GM18861 (cell line): Measurements from ENCODE around the gene MIB1.
"Not testable (repeated sequence)": the region's sequence is repeated elsewhere in the genome, so short reads cannot be mapped to it uniquely, and the experiment has no call there.

ENCODE experiments used
- ATAC-seq: cut with Tn5 transposase; IDR thresholded peaks from one replicate; pipeline ENCODE4 v1.9.1; 2021; ENCODE audit not compliant: unreplicated experiment

MIB1 gene

DNA sequence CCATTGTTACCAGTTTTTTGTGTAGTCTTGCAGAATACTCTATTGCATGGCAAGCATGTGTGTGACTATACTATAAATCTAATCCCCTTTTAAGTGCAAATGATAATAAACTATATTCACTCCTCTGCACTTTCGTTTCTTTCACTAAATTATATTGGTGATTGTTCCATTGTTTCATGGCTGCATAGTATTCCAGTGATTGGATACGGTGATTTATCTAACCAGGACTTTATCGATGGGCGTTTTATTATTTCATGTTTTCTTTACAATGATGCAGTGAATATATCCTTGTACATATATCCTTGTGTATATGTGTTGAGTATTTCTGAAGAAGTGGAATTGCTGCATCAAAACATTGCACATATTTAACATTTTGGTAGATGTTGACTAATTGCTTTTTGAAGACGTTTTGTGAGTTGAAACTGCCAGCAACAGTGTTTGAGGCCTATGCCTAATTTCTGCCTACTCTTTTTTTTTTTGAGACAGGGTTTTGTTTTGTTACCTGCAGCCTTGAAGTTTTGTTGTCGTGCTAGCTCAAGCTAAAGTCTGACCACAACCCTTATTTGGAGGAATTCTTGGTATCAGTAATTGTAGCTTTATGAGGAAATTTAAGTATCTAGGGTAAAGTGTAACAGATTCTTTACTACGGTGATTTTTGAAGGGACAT lies 2.7 kb downstream of the MIB1 start:
- no peak for ATAC-seq

DNA sequence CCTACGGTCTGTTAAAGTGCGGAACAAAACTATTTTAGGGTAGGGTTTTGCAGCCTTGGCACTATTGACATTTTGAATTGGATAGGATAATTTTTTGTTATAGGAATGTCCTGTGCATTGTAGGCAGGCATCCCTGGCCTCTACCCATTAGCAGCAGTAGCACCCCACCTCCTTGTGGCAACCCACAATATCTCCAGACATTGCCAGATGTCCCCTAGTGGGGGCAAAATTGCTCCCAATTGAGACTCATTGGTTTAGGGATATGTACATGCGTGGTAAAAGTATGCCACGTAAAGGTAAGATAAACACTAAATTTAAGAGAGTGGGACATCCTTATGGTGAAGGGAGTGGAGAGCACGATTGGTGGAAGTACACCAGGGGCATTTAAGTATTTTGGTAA lies 4.6 kb downstream of the MIB1 start:
- no peak for ATAC-seq

DNA sequence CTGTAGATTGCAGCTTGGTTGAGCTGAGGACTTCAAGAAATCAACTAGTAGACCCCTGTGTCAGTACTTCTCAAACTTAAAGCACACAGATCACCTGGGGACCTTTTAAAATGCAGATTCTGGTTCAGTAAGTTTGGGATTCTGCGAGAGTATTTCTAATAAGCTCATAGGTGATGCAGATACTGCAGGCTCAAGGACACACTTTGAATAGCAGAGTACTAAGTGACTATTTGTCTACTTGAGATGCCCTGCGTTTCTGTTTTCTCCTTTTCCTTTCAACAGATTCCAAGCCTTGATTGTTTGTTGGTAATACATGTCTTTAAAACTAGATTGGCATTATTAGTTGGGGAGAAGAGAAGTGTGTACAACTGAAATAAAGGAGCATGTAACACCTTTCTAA lies 6.7 kb downstream of the MIB1 start:
- ATAC-seq = no peak

DNA sequence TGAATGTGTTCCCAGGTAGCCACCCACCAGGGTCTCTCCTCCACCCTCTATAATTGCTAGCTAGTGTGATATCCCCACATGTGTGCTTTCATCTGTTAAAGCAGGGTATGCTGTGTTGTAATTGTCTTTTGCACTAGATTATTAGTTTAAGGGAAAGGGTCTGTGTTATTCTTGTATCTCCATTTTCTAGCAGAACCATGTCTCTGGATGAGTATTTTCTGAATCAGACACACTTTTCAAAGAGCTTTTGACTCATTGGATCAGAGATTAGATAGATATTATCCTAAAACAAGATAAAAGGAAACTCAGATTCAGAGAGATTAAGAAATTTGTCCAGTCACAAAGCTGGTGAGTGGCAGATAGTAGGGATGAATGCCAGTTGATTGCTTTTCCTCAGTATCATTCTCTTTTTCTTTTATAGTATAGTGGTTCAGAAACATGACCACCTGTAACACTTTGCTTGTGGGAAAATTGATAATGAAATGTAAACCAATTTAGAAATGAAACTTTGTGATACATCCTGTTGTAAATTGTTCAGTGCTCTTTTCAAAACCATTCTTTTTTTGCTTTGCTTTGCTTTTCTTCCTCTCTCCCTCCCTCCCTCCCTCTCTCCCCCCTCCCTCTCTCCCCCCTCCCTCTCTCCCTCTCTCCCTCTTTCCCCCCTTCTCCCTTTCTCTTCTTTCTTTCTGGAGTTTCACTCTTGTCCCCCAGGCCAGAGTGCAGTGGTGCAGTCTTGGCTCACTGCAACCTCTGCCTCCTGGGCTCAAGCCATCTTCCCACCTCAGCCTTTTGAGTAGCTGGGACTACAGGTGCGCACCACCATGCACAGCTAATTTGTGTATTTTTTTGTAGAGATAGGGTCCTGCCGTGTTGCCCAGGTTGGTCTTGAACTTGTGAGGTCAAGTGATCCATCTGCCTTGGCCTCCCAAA lies 7.4 kb downstream of the MIB1 start:
- ATAC-seq = no peak

DNA sequence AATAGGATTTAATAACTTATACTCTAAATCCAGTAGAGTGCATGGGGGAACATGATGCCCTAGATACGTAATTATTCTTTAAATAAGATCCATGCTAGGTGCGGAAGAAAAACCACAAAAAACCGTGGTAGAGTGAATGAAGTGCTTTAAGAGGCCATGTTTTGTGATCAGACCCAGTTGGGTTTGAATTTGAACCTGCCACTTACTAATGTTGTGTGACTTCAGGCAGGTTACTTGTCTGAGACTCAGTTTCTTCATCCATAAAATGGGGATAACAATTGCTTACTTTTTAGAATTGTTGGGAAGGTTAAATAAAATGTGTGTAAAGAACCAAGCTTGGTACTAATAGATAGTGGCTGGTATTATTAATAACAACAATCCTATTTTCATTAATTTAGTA lies 17.2 kb downstream of the MIB1 start:
- no peak for ATAC-seq

DNA sequence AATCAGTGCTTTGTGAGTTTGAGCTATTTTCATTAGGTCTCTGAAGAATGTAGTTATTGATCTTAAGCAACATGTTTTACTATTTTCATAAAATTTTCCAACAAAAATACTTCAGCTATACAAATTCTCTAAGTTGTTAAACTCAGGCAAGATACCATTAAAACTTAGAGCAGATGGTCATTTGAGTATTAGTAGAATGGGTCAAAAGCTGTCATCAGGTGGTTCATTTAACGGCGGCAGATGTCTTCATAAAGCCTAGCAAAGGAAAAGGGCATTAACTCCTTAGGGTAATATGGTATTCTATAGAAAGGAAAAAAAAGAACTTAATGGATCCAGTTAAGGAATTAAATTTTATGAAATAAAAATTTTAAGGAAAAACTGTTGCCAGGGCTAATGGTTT lies 19.2 kb downstream of the MIB1 start:
- no peak for ATAC-seq

DNA sequence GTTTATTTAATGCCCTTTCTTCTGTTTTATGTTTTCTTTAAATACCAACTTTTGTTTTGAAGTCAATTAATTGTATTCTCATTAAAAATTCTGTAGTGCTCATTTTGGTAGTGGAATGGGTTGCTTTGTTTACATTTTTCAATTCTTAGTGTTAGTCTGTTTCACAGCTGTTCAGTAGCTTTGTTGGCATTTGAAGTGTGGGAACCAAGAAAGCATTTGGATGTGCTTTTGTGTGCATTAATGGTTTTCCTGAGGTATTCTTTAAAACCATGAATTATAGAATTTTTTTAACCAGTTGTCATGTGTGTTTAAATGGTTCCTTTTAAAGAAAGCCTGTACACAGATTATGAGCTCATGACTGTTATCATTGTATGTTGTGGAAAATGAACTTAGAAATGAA lies 19.7 kb downstream of the MIB1 start:
- no peak for ATAC-seq

DNA sequence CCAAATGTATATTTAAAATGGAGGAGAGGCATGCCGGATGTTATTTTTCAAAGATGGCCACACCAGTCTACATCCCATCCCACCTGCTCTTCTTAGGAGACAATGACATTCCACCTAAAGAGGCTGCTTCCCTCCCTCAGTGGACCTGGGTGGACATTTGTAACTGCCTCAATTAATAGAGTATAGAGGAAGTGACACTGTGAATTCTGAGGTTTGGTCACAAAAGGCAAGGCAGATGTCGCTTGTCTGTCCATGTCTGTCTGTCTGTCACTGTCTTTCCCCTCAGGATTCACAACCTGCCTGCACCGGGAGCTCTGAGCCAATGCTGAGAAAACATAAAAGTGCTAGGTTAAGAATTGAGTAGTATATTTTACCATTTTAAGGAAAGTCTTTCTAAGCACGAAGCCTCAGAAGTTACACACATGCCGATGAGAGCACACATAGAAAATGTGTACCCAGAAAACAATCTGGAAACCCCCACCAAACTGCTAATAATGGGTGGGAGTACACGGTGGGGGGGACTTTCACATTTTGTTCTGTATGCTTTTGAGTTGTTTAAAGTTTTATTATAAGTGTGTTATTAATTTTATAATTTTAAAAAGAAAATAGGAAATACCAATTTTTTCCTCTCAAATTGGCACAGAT lies 21.0 kb downstream of the MIB1 start:
- no peak for ATAC-seq

DNA sequence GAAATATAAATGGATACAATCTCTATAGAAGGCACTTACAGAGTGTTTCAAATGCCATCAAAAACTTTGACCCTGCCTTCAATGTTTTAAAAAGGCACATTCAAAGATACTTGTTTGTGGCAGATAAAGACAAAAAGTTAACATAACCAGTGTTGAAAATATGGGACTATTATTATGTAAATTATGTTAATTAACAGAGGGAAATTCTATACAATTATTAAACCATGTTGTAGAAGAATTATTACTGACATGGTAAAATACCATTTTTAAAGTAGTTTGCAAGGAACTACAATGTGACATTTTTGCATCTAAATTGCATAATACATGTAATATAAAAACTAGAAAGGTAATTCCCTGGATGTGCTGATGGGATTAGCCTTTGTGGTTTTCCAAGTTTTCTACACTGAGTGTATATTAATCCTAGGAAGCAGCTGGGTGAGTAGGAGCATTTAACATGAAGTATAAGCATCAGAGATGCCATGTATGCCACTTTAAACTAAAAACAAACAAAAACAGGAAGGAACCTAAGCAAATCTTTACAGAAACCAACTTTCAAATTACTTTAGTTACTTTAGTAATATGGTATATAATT lies 21.7 kb downstream of the MIB1 start:
- no peak for ATAC-seq

DNA sequence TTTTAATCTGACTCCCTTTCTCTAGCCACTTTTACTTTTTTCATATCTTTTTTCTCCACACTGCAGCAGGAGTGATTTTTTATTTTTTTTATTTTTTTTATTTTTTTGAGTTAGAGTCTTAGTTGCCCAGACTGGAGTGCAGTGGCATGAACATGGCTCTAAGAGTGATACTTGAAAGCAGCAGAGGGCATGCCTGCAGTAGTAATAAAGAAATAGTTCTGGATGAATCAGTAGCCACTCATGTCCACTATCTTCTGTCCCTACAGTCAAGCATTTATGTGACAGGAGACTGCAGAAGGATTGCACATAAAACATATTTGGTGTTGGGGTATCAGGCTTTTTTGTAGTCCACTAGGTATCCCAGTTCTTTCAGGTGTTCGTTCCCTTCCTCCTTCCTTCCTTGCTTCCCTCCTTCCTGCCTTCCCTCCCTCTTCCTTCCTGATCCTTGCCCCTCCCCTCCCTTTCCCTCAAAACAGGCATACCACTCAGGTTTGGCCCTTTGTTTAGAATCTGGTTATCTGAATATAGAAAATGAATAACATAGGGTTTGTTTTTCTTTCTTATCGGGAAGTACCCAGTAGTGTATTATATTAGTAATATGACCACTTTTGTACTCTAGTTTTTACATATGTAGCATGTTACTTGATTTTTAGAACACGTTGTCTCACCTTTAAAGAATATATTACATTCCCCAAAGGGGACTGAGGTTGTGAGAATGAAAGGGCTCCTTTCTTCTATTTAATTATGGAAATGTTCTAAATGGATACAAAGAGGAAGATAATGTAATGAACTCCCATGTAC lies 23.5 kb downstream of the MIB1 start:
- ATAC-seq = no peak

DNA sequence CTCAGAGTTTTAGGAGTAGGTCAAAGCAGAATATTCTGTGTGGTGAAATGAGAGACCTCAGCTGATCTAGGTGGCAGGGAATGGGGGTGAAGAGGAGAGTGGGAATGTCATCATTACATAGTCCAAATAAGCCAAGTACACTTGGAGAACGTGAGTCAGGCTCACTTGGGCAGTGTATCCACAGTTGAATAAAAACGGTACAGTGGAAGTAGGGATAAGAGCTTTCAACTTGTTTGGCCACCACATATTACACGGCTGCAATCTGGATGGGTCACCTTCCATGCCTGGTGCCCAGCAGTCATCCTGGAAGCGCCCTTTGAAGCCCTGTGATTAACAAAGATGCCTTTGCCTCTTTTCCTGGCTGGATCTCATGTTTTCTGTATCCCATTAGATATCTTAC lies 28.6 kb downstream of the MIB1 start:
- no peak for ATAC-seq

DNA sequence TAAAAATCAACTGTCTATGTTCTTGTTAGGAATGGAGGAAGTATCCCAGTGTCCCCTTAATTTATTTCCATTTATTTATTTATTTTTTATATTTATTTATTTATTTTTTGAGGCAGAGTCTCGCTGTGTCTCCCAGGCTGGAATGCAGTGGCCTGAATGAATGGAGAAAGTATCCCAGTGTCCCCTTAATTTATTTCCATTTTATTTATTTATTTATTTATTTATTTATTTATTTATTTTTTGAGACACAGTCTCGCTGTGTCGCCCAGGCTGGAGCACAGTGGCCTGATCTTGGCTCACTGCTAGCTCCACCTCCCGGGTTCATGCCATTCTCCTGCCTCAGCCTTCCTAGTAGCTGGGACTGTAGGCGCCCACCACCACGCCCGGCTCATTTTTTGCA lies 34.1 kb downstream of the MIB1 start:
- no peak for ATAC-seq

DNA sequence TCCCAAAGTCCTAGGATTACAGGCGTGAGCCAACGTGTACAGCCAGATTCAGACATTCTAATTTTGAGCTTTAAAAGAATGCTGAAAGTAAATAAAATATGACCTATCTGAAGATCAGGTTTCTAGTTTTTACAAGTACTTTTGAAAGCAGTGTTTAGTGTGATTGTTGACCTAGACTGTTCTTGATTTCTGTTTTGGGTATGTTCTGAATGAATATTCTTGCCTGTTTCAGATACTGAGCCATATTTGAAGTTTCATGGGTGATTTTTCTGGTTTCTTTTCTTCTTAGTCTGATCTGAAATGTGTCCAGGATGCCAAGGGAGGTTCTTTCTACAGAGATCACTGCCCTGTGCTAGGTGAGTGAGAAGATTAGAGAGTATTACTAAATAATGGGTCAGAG lies 37.2 kb downstream of the MIB1 start:
- ATAC-seq = no peak

DNA sequence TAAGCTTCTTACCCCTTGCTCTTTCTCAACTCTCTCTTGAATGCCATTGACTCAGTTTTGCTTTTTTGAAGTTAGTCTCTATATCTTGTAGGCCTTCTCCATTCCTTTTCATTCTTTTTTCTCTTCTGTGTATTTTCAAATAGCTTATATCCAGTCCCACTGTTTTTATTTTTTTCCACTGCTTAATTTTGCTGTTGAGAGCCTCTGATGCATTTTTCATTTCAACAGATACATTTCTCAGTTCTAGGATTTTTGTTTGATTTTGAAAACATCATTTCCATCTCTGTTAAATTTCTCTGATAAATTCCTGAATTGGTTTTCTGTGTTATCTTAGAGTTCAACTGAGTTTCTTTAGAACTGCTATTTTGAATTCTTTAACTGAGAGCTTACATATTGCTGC lies 45.9 kb downstream of the MIB1 start:
- no peak for ATAC-seq

DNA sequence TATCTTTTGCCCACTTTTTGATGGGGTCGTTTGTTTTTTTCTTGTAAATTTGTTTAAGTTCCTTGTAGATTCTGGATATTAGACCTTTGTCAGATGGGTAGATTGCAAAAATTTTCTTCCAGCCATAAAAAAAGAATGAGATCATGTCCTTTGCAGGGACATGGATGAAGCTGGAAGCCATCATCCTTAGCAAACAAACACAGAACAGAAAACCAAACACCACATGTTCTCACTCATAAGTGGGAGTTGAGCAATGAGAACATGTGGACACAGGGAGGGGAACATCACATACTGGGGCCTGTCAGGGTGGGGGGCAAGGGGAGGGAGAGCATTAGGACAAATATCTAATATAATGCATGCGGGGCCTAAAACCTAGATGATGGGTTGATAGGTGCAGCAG lies 55.5 kb downstream of the MIB1 start:
- ATAC-seq = not testable (repeated sequence)

DNA sequence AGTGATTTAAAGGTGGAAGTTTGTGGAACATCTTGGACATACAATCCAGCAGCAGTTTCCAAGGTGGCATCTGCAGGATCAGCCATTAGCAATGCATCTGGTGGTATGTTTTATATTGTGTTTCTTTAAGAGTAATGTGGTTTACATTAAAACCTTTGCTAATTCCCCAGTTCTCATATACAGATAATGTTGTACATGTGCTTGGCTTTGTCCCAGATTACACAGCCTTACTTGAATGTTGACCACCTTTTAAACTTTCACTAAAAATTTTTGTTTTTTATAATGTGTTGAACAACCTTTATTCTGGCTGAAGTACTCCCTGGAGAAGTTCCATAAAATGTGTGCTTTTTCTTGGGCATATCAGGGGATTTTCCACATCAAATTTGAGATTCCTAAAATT lies 57.5 kb downstream of the MIB1 start:
- no peak for ATAC-seq

DNA sequence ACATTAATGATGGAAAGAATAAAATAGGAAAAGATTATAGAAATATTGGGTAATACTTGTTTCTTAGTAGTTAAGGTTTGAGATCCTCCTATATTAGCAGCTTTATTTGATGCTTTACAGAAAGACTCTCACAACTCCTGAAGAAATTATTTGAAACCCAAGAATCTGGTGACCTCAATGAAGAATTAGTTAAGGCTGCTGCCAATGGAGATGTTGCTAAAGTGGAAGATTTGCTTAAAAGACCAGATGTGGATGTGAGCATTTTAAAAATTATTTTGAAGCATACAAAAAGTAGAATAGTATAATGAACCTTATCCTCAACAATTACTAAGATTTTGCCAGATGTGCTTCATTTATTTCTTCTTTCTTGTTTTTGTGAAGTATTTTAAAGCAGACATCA lies 59.1 kb downstream of the MIB1 start:
- no peak for ATAC-seq

DNA sequence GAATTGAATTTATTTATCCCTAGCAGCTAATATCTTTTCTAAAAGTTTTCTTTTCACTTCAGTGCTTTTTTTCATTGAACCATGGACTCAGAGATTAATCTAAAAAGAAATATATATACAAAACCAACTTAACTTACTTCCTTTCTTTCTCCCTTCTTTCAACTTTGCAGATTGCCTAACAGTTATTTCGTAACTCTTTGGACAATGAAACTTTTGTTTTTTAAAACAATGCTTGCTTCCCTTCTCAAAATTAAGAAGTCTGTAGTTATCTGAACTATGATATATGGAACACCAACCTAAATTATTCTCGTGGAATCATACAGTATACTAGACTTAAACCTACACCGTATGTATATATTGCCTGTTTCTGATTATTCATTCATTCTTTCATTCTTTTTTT lies 62.9 kb downstream of the MIB1 start:
- no peak for ATAC-seq

DNA sequence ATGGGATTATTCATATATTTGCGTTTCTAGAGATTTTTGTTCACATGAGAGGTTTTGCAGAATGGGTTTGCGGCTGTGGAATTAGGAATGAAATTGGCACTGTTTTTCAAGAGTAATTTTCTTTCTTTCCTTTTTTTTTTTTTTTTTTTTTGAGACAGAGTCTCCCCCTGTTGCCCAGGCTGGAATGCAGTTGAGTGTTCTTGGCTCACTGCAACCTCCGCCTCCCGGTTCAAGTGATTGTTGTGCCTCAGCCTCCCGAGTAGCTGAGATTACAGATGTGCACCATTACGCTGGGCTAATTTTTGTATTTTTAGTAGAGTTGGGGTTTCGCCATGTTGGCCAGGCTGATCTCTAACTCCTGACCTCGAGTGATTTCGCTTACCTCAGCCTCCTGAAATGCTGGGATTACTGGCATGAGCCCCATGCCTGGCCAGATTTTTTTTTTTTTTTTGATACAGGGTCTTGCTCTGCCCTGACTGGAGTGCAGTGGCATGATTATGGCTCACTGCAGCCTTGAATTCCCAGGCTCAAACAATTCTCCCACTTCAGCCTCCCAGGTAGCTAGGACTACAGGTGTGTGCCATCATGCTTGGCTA lies 65.3 kb downstream of the MIB1 start:
- no peak for ATAC-seq

DNA sequence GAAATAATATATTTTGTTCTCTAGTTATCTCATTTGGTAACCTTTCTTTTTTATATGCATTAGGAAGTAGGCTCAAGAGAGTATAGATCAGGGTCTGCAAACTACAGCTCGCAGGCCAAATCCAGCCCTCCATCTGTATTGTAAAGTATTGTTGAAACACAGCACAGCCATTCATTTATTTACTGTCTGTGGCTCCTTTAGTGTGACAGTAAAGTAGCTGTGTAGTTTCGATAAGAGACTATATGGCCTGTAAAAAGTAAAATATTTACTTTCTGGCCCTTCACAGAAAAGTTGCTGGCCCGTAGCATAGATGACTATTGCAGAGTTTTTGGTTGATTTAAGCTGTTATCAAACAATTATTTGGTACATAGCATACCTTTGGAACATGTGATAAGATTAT lies 67.6 kb downstream of the MIB1 start:
- ATAC-seq = no peak

DNA sequence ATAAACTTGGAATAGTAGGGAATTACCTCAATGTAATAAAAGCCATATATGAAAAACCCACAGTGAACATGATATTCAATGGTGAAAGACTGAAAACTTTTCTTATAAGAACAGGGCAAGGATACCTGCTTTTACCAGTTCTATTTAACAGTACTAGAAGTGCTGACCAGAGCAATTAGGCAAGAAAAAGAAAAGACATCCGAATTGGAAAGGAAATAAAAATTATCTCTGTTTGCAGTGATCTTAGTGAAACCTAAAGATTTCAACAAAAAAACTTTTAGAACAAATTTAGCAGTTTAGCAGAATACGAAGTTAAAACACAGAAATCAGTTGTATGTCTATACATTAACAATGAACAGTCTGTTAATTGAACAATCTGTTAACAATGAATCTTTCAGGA lies 69.1 kb downstream of the MIB1 start:
- ATAC-seq = no peak
